Kidney tubule cell (primary cell): ENCODE results near the gene TRIM42.

ENCODE experiments used
- DNase-seq: peaks from one replicate; pipeline ENCODE4 v3.0.0-alpha.2; 2018; ENCODE audit warnings: low spot score

The TRIM42 gene

GRCh38 chr3:140710711-140711389 is 33.0 kb downstream of the TRIM42 start:
- peak; percentile 5 for DNase-seq

GRCh38 chr3:140711390-140712035 is 33.6 kb downstream of the TRIM42 start:
- DNase-seq = no peak

DNA sequence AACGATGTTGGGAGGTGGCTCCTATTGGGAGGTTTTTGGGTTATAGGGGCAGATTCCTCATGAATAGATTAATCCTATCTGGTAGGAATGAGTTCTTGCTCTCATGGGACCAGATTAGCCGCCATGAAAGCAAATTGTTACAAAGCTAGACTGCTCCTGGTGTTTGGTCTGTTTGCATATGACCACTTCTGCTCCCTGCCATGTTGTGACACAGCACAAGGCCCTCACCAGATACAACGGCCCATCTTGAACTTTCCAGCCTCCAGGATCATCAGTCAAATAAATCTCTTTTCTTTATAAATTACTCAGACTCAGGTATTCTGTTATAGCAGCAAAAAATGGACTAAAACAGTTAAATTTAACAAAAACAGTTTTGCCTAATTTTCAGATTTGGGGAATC is 34.4 kb downstream of the TRIM42 start:
- no peak for DNase-seq

- no peak for DNase-seq
Measured at GRCh38 chr3:140715035-140715434, 37.2 kb downstream of the TRIM42 start.

DNA sequence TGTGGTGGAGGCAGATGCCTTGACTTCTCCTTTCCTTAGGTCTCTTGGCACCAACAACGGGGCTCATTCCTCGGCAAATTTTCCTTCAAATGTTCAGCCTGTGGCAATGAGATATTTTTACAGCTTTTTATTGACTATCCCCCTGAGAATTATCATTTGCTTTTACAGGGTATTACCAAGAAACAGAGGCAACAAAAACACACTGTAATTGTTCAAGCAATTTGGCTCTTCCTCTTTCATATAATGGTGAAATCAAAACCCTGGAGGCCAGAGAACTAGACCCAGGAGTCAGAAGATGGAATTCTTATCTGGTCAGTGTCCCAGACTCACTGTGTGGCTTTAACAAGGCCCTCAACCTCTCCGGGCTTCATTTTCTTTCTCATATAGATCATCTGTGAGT is 40.1 kb downstream of the TRIM42 start:
- no peak for DNase-seq

DNA sequence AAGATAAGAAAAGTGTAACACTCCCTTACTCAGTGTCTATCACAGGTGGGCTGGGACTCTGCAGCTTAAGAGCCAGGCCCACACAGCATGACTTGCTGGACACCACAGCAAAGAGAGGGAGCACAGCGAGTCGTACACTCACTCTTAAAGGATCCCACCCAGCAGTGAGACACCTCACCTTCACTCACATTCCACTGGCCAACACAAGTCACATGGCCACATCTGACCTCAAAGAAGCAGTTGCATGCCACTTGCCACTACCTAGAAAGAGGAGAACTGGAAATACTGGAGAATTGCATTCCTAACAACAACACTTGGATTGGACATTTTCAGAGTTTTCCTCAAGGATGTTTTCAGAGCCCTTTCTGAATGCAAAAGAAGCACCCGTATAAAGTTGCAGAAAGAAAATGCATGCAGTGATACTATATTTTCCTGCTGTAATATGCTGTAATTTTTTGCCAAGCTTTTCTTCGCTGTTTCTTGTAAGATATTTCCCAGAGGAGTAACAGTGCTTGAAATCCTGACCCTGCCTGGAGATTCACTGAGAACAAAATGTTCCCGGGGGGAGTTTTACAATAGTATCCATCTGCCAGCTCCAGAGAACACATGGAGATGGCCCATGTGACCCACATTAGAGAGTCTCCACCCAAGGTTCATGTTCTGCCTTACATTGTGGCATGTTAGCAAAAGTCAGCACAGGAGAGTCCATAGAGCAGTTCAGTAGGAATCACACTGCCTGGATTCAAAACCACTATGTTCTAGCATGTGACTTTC is 42.2 kb downstream of the TRIM42 start:
- DNase-seq = peak; percentile 51

DNA sequence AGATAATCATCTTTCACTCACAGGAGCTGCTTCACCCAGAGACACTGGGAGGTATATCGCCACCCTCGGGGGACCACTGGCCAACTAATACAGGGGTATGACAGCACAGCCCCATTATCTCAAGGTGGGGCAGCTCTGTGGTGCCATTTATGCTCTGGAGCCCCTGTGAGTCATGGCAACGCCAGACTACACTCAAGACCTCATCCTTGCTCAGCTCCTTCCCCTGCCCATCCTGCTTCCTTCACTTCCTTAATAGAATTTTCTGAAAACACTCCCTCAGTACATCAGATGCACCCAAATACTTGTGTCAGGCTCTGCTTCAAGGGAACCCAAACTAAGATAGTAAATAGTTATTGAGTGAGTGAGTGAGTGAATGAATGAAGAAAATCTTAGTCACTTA is 45.7 kb downstream of the TRIM42 start:
- peak; percentile 82 for DNase-seq

DNA sequence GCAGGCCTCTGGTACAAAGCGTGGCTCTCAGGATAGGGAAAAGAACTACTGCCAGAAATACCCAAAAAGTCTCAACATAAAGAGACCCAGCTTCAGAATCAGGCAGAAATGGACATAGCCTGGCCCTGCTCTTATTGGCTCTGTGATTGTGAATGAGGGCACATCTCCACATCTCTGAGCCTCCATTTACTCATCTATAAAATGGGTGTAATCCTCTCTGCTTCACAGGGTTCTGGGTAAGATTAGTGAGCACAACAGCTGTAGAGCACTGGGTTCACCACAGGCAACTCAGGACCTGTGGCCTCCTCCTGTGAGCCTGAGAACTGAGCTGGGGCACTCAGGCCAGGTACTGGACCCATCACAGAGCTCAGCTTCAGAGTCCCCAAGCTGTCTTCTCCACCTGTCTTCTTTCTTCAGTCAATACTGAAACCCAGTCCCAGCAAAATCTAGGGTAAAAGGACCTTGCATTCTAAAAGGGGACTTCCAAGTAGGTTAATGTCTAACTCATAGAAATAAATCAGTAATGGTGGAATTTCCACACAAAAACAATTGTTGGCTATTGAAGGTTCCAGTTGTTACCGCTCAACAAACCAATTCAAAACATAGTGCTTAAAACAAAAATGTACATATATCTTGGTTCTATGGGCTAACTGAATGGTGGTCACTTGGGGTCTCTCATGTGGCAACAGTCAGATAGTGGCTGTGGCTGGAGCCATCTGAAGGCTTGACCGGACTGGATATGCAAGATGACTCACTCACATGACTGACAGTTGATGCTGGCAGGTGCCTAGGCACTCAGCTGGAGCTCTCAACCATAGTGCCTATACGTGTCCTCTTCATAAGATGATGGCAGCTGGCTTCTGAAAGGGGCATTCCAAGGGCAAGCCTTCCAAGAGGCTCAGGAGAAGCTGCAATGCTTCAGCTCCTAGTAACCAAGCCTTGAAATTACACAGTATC is 47.3 kb downstream of the TRIM42 start:
- DNase-seq = peak; percentile 91

GRCh38 chr3:140726066-140726465 is 48.2 kb downstream of the TRIM42 start:
- peak; percentile 73 for DNase-seq

GRCh38 chr3:140727886-140728285 is 50.0 kb downstream of the TRIM42 start:
- DNase-seq = peak; percentile 62

- DNase-seq = no peak
Measured at GRCh38 chr3:140731440-140732119, 53.7 kb downstream of the TRIM42 start.

- DNase-seq = no peak
Measured at GRCh38 chr3:140733623-140734022, 55.8 kb downstream of the TRIM42 start.

DNA sequence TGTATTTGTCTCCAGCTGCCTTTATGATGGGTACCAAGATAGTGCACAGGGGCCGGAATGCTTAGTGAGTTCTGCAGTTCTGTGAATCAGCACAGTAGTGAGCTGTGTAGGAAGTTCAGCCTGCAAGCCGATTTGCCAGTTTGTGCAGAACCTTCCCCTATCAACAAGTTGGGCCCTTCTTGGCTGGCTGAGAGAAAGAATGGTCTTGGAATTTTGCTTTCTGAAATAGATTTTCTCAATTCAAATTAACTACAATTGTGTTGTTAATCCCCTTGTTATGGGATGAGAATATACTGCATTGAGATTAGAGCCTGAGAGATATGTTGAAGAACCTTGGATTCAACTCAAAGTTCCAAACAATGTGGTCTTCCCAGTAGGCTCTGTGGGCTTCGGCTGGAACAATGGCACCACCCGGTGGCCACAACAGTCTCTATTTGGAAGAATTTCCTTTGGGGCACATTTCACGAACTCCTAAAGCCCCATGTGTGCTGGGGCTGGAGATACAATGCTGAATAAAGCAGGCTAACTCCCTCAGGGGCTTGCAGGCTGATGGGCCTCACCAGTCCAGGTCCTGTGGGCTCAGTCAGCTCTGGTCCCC is 59.1 kb downstream of the TRIM42 start:
- peak; percentile 62 for DNase-seq

DNA sequence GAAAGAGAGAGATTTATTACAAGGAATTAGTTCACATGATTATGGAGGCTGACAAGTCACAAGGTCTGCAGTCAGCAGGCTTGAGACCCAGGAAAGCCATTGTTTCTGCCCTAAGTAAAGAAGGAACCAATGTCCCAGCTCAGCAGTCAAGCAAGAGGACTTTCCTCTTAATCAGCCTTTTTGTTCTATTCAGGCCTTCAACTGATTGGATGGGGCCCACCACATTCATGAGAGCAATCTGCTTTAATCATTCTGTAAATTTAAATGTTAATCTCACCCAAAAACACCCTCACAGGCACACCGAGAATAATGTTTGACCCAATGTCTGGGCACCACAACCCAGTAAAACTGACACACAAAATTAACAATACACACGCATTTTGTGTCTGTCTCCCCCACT is 64.3 kb downstream of the TRIM42 start:
- no peak for DNase-seq

DNA sequence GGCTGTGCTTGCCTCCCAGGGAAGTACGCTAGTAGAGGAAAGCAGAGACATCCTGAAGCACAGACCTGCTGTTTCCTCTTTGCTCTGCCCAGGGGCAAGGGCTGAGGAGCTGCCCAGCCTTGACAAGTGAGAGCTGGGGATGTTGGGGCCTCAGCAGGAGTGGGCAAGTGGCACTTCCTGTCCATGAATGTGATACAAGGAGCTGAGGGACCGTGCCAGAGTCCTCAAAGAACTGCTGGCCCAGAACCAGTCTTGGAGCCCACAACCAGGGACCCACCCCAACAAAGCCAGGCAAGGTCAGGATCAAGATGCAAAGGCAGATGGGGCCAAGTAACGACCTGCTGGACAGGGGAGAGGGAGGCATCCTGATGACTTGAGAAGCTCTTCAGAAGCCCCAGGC is 70.3 kb downstream of the TRIM42 start:
- DNase-seq = no peak

GRCh38 chr3:140748903-140749302 is 71.0 kb downstream of the TRIM42 start:
- no peak for DNase-seq
